Measurements from ENCODE around the gene STK32C.

STK32C gene

GRCh38 chr10:132264306-132264950 lies 43.3 kb downstream of the STK32C start:
- DNase-seq, result no peak

DNA sequence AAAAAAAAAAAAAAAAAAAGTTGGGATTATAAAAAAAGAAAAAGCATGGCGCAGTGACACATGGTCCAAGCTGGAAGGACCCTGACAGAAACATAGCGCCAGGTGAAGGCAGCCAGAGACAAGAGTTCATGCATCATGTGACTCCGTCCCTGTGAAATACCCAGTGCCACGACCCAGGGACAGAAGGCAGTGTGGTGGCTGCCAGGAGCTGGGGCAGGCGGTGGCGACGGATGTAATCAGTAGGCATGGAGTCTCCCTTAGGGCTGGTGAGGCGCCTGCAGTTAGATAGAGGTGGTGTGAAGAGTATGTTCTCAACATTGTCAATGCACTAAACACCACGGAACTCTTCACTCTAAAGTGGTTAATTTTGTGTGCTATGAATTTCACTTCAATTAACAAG lies 43.9 kb downstream of the STK32C start:
- DNase-seq, result no peak

DNA sequence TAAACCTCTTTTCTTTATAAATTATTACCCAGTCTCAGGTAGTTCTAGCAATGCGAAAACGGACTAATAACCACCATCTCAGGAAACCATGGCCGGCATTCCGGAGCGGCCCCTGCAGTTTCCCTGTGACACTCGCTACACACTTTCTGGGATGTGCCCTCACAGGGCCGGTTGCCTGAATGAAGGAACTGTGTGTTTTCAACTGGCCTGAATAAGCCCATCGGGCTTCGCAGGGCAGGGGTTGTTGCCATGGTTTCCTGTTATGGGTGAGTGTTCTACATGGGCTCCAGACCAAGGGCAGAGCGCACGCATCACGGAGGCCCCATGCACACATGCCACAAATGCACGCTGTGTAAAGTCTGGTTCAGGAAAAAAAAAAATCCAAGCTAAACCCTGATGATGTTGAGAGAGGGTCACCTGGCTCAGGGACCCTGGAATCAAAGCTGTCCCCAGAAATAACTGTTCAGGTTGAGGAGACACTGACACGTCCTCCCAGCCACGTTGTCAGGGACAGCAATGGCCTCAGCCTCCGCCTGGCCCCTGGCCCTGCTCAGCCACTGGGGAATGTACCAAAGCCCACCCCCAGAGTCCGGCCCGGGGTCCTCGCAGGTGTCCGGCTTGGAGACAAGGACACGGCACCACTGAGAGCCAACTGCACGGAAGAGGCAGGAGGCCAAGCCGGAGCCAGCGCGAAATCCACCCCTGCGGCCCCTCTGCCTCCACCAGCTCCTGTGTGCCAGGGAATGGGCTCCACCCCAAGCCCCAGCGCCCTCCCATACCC lies 47.9 kb downstream of the STK32C start:
- DNase-seq, result no peak

DNA sequence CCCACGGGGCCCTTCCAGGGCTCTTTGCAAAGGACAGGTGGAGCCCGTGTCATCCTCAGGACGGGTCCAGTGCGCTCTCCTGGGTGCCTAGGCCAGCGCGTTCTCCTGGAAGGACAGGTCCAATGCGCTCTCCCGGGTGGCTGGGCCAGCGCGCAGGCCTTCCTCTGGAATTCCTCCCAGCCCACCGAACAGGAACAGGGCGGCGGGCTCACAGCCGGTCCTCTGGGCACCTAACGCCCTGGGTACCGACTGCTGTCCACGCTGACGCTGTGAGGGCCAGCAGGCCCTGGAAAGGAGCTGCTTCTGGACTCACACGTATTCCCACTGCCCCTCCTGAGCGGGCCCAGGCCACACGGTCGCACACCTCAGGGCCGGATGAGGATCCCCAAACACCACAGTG lies 49.3 kb downstream of the STK32C start:
- no peak for DNase-seq

DNA sequence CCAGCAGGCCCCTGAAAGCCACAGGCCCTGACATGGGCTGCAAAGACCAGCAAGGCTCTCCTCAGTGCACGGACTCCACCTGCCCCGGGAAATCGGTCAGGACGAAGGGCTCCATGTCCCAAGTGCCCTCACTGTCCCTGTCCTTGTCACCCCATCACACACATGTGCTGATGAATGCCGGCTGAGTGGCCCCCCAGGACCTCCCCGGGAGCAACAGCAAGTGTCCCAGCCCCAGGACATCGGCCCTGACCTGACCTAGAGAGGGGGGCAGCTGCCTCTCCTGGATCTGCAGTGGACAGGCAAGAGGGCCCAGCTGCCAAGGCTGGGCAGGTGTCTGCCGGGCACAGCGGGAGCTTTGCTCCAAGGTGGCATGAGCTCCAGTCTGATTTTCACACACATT lies 49.8 kb downstream of the STK32C start:
- DNase-seq, result no peak

DNA sequence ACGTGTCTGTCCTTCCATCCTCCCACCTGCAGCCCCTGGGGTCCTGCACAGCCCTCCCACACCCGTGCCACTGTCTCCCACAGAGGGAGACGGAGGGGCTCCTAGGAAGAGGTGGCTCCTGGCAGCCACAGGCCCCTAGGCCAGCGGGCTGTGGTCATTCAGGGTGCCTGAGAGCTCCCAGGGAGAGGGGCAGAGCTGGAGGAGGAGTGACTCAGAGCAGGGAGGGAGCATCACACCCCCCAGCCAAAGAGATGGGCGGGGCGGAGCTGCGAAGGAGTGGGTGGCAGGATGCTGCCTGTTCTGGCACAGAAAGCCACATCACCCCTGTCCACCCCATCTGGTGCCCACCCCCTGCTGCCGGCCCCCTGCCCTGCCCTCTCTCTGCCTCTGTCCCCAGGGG lies 50.5 kb downstream of the STK32C start:
- no peak for DNase-seq

- no peak for DNase-seq
Observed at GRCh38 chr10:132256866-132257265, 50.9 kb downstream of the STK32C start.

DNA sequence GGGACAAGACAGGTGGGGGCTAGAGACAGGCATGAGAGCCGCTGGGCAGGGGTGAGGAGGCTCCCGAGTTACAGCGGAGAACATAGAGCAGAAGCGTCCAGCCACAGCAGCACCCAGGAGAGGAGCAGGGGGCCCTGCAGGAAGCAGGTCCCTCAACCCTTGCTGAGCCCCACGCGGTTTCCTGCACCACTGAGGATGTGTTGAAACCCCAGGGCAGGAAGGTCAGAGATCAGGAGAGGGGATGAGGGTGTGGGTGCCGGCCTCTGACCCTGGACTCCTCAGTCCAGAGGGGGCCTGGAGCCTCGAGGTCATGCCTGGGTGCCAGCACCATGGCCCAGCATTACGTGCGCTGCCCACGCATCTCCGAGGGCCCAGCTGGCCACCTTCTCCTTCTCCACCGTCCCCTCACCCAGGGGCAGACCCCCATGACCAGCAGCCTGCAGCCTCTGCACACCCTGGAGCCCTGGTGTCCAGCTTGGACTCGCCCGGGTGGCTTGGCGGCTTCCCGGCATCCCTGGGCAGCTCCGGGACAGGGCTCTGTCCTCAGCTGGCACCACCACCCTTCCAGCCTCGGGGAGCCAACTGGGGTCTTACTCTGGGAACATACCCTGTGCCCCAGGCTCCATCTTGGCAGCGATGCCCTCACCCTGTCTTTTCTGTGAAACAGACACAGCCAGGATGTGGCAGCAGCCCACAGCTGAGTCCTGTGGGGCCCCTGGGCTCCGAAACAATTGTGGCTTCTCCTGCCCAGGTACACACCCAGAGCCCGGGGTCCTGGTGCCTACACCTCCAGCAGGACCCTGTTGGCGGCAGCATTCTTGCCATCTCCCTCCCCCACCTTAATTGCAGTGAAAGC lies 52.0 kb downstream of the STK32C start:
- DNase-seq, result no peak

GRCh38 chr10:132254841-132255240 lies 52.9 kb downstream of the STK32C start:
- no peak for DNase-seq

DNA sequence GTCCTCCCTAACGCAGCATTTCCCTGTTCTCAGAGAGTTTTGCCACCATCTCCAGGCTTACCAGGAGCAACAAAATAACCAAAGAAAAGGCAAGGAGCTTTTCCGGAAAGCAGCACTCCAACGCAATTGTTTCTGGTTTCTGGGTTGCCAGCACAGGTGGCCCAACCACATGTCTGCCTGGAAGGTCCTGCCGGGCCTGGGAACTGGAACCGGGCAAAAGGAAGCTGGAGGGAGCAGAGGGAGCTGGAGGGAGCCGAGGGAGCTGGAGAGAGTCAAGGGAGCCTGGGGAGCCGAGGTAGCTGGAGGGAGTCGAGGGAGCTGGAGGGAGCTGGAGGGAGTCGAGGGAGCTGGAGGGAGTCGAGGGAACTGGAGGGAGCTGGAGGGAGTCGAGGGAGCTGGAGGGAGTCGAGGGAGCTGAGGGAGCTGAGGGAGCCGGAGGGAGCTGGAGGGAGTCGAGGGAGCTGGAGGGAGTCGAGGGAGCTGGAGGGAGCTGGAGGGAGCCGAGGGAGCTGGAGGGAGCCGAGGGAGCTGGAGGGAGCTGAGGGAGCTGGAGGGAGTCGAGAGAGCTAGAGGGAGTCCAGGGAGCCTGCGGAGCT lies 54.6 kb downstream of the STK32C start:
- DNase-seq, result no peak

DNA sequence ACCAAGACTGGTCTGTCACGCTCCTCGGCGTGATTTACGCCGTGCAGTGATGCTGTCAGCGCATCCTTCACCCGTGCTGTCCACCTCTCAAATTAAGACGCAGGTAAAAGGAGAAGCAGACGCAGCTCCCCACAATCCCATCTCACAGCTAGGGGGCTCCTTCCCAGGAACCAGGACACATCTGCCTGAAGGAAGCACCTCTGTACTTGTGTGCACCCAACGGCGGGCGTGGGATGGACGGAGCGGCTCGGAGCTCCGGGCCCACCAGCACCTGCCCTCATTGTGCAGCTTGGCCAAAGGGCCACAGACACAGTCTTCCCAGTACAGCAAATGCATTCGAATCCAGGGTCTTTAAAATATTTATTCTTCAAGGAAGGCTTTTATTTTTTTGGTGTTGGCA lies 55.3 kb downstream of the STK32C start:
- no peak for DNase-seq

DNA sequence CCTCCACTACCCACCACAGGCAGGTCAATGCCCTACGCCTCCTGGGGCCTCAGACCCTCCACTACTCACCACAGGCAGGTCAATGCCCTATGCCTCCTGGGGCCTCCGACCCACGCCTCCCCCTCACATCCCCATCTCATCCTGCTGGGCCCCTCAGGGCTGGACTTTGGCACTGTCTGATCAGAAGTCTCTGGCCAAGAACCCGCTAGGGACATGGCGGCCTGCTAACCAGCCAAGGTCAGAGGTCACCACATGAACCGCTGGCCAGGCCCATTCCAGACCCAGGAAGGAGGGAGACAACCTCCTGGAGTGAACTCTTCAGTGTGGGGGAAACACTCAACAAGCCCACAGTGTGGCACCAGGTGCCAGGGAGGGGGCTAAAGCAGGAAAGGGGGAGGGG lies 55.8 kb downstream of the STK32C start:
- DNase-seq, result no peak

DNA sequence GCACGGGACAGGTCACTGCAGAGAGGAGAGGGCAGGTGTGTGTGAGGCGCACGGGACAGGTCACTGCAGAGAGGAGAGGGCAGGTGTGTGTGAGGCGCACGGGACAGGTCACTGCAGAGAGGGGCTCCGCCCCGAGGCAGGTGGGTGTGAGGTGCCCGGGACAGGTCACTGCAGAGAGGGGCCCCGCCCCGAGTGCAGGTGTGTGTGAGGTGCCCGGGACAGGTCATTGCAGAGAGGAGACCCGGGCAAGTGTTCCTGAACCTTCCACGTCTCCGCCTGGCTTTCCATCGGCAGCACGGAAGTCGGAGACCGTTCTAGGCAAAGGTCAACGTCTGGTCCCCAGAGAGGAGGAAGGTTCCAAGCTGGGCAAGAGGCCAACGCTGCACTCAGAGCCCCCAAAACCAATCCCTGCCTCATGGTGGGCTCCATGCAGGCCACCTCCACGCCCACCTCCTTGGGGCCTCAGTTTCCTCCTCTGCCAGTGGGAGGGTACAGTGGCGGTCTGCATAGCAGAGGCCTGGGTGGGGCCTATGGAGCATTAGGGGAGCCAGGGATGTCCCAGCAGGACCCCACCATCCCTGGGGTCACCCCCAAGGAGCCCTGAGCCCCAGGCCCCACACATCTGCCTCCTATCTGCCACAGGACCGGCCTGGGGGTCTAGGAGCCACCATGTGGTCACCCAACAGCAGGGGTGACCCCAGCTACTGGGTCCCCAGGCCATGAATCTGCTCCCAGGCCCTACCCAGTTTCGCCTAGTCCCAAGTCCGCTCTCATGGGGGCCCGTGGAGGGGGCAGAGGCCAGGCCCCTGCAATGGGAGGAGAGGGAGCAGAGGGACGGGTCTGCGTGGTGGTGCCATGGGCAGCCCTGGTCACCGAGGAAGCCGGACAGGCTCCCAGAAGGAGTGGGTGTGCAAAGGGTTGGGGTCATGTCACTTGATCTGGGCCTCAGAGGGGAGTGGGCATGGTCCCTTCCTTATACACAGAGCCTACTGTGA lies 57.0 kb downstream of the STK32C start:
- no peak for DNase-seq

GRCh38 chr10:132249824-132250375 lies 57.9 kb downstream of the STK32C start:
- no peak for DNase-seq

GRCh38 chr10:132249226-132249724 lies 58.5 kb downstream of the STK32C start:
- DNase-seq, result no peak

- DNase-seq, result no peak
Observed at GRCh38 chr10:132248455-132249225, 59.1 kb downstream of the STK32C start.

- DNase-seq, result no peak
Observed at GRCh38 chr10:132247943-132248342, 59.8 kb downstream of the STK32C start.

DNA sequence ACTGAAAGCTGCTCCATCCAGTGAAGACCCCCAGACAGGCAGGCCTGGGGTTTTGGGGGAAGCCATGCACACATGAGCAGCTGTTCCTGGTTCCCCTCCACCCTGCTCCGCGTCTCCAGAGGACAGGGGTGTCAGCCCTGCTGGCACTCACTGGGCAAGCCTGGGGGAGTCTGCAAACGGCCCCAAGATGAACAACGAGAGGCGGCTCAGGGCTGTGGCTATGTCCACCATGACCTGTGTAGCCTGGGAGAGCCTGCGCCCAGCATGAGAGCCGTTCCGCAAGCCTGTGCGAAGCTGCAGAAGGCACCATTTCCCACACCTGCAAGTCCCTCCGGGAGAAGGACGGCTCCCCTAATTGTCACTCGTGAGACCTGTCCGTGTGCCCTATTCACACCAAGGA lies 61.5 kb downstream of the STK32C start:
- DNase-seq, result no peak

DNA sequence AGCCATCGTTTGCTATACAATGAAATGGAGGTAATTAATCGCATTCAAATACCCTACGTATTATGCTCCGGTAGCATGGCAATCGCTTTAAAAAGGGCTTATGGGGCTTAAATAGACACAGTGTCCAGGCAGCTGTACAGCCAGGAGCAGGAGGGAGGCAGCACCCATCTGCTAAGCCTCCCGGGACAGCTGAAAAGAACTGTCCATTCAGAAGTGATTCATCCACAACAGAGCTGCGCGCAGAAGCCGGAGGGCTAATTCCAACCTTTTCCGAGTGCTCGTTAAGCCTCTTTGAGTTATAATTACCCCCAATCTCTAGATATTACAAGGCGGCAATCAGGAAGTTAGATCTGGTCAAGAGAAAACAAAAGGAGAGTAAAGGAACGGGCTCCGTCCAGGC lies 62.7 kb downstream of the STK32C start:
- DNase-seq, result no peak

DNA sequence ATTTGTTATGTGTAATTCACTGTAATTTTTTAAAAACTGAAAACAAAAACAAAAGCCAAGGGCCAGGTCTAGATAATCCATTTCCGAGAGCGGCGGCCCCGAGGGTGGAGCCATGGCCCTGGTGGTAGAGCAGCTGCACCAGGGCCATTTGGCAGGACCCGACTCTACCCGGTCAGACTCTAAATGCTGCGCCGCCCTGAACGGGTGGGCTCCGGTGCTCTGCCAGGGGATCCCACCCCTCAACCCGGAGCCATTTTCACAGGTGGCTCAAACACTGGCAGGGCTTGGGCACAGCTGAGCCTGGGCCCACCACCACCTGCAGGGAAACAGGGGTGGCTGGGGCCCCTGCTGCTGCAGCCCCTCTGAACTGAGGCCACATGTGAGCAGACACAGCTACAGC lies 64.1 kb downstream of the STK32C start:
- no peak for DNase-seq

- no peak for DNase-seq
Observed at GRCh38 chr10:132243141-132243540, 64.6 kb downstream of the STK32C start.

All from amniotic stem cell (primary cell).